ENCODE measurements around the gene HIVEP2. TPM values are rescaled to one million over a fixed set of nuclear protein-coding genes. Genes with fewer than 3 reads are reported as not detected.

The HIVEP2 gene
- total RNA-seq, 2 donors from 2014 or later = 1.7 to 2.4 TPM

- Mint-ChIP-seq H3K4me1 (no peaks in the 10 kb centered on the region), H3K4me3 (no peak overlapping the region), H3K27me3 (ENCODE audit: insufficient read depth) (no peaks in the 10 kb centered on the region), H3K9me3 (no peaks in the 10 kb centered on the region), H3K36me3 (ENCODE audit: low read depth) (no peaks in the 10 kb centered on the region), H3K27ac (no peak overlapping the region)
- Histone ChIP-seq H3K27ac (ENCODE audit: low read depth, low read length) (no peak overlapping the region), H3K4me1 (ENCODE audit: control insufficient read depth, insufficient read depth, low read length) (no peaks in the 10 kb centered on the region), H3K27me3 (ENCODE audit: control insufficient read depth, insufficient read depth, low read length, poor library complexity, severe bottlenecking) (no peaks in the 10 kb centered on the region), H3K36me3 (ENCODE audit: control insufficient read depth, insufficient read depth, low read length) (no peaks in the 10 kb centered on the region), H3K4me3 (ENCODE audit: low read length) (no peak overlapping the region), H3K9me3 (ENCODE audit: control insufficient read depth, low read length) (no peaks in the 10 kb centered on the region), H3K9ac (ENCODE audit: extremely low read depth, low read length, poor library complexity, severe bottlenecking) (no peak overlapping the region)
- WGBS, 2 experiments (ENCODE audit: insufficient coverage in 1 of 2, insufficient read length in 1 of 2) = 92% methylated on average over 2 of the region's 2 CpGs; no CpG with 5 or more reads in 1 of the 2 experiments
- TF ChIP-seq CTCF (conservative IDR thresholded peaks at IDR 0.05) = no peak
- DNase-seq = no peak
Measured at GRCh38 chr6:142833798-142834197, 111.2 kb downstream of the HIVEP2 start.

- H3K9me3 ChIP-seq (ENCODE audit: control insufficient read depth, low read length) = no peaks in the 10 kb centered on the region
- no peaks in the 10 kb centered on the region for H3K36me3 Mint-ChIP-seq (ENCODE audit: low read depth)
- no peak overlapping the region for H3K4me3 ChIP-seq (ENCODE audit: low read length)
- H3K36me3 ChIP-seq (ENCODE audit: control insufficient read depth, insufficient read depth, low read length) = no peaks in the 10 kb centered on the region
- H3K27ac Mint-ChIP-seq = no peak overlapping the region
- no CpG with 5 or more reads among the region's 1 CpG for WGBS, 2 experiments (ENCODE audit: insufficient coverage in 1 of 2, insufficient read length in 1 of 2)
- H3K27ac ChIP-seq (ENCODE audit: low read depth, low read length) = no peak overlapping the region
- DNase-seq = no peak
- H3K4me1 ChIP-seq (ENCODE audit: control insufficient read depth, insufficient read depth, low read length) = no peaks in the 10 kb centered on the region
- no peak for TF ChIP-seq CTCF (conservative IDR thresholded peaks at IDR 0.05)
- no peak overlapping the region for H3K4me3 Mint-ChIP-seq
- no peaks in the 10 kb centered on the region for H3K27me3 Mint-ChIP-seq (ENCODE audit: insufficient read depth)
- H3K9ac ChIP-seq (ENCODE audit: extremely low read depth, low read length, poor library complexity, severe bottlenecking) = no peak overlapping the region
- no peaks in the 10 kb centered on the region for H3K27me3 ChIP-seq (ENCODE audit: control insufficient read depth, insufficient read depth, low read length, poor library complexity, severe bottlenecking)
- no peaks in the 10 kb centered on the region for H3K4me1 Mint-ChIP-seq
- H3K9me3 Mint-ChIP-seq = no peaks in the 10 kb centered on the region
Measured at GRCh38 chr6:142833054-142833453, 111.9 kb downstream of the HIVEP2 start.

GRCh38 chr6:142830807-142831206, 114.2 kb downstream of the HIVEP2 start:
- Mint-ChIP-seq H3K27me3 (ENCODE audit: insufficient read depth) (no peaks in the 10 kb centered on the region), H3K36me3 (ENCODE audit: low read depth) (no peaks in the 10 kb centered on the region), H3K4me1 (no peaks in the 10 kb centered on the region), H3K9me3 (no peaks in the 10 kb centered on the region), H3K27ac (no peak overlapping the region), H3K4me3 (no peak overlapping the region)
- no peak overlapping the region for H3K4me3 ChIP-seq (ENCODE audit: low read length)
- H3K27ac ChIP-seq (ENCODE audit: low read depth, low read length) = no peak overlapping the region
- no peak for TF ChIP-seq CTCF (conservative IDR thresholded peaks at IDR 0.05)
- no peaks in the 10 kb centered on the region for H3K4me1 ChIP-seq (ENCODE audit: control insufficient read depth, insufficient read depth, low read length)
- 91 to 94% methylated on average over 4 to 6 of the region's 6 CpGs for WGBS, 2 experiments (ENCODE audit: insufficient coverage in 1 of 2, insufficient read length in 1 of 2)
- H3K9ac ChIP-seq (ENCODE audit: extremely low read depth, low read length, poor library complexity, severe bottlenecking) = no peak overlapping the region
- no peak for DNase-seq
- no peaks in the 10 kb centered on the region for H3K27me3 ChIP-seq (ENCODE audit: control insufficient read depth, insufficient read depth, low read length, poor library complexity, severe bottlenecking)
- H3K36me3 ChIP-seq (ENCODE audit: control insufficient read depth, insufficient read depth, low read length) = no peaks in the 10 kb centered on the region
- H3K9me3 ChIP-seq (ENCODE audit: control insufficient read depth, low read length) = no peaks in the 10 kb centered on the region

Measured in endodermal cell (in vitro differentiated cells).